Keratinocyte (primary cell): ENCODE results near the gene GNA14. TPM values are rescaled to one million over a fixed set of nuclear protein-coding genes. Genes with fewer than 3 reads are reported as not detected.

Experiments
- DNase-seq: peaks from one replicate; pipeline ENCODE4 v3.0.0-alpha.2; 2011; ENCODE audit warnings: low read depth, missing footprints, low spot score
- FAIRE-seq: peaks from 2 replicates; lab custom pipeline; 2011; peaks lifted over from hg19 to GRCh38; lab: Jason Lieb, UNC
- H2AFZ ChIP-seq: 2 replicates; pipeline ENCODE4 v1.6.0; 2012; ENCODE audit warnings: low read length, control low read depth, inconsistent platforms; ENCODE audit not compliant: control insufficient read depth
- H3K27ac ChIP-seq: 2 replicates; pipeline ENCODE4 v1.5.1; 2011; ENCODE audit warnings: low read length; ENCODE audit not compliant: control insufficient read depth, insufficient read depth
- H3K27me3 ChIP-seq: 3 replicates; pipeline ENCODE4 v1.6.0; 2011; ENCODE audit warnings: low read length; ENCODE audit not compliant: control insufficient read depth, insufficient read depth; ENCODE audit errors: extremely low read depth
- H3K36me3 ChIP-seq, 2 experiments: 2 replicates in 1 of 2; 3 replicates in 1 of 2; pipeline ENCODE4 v1.5.1; 2011; ENCODE audit warnings: low read length in 2 of 2, mild to moderate bottlenecking in 1 of 2; ENCODE audit not compliant: control insufficient read depth in 2 of 2, insufficient read depth in 2 of 2; ENCODE audit errors: extremely low read depth in 1 of 2
- H3K4me1 ChIP-seq: 3 replicates; pipeline ENCODE4 v1.5.1; 2011; ENCODE audit warnings: low read length; ENCODE audit not compliant: control insufficient read depth, insufficient read depth; ENCODE audit errors: extremely low read depth
- H3K4me2 ChIP-seq: 3 replicates; pipeline ENCODE4 v1.6.0; 2011; ENCODE audit warnings: low read depth, low read length; ENCODE audit not compliant: control insufficient read depth, insufficient read depth; ENCODE audit errors: extremely low read depth
- H3K4me3 ChIP-seq, 3 experiments: fragments of 200-600 bp in 1 of 3; sonication (generic) in 1 of 3; 2 replicates in 2 of 3; 3 replicates in 1 of 3; pipeline ENCODE4 v1.5.1; 2011 to 2016; ENCODE audit warnings: low read length in 3 of 3, mild to moderate bottlenecking in 3 of 3, control low read depth in 2 of 3, inconsistent platforms in 1 of 3, low read depth in 1 of 3, mixed read lengths in 1 of 3, mixed run types in 1 of 3, moderate library complexity in 1 of 3; ENCODE audit not compliant: control insufficient read depth in 2 of 3, insufficient read depth in 2 of 3; ENCODE audit errors: extremely low read depth in 1 of 3
- H3K79me2 ChIP-seq: 2 replicates; pipeline ENCODE4 v1.6.0; 2012; ENCODE audit warnings: low read length; ENCODE audit not compliant: control insufficient read depth, insufficient read depth
- H3K9ac ChIP-seq: 3 replicates; pipeline ENCODE4 v1.6.0; 2011; ENCODE audit warnings: low read length; ENCODE audit not compliant: control insufficient read depth, insufficient read depth; ENCODE audit errors: extremely low read depth
- H3K9me1 ChIP-seq: 3 replicates; pipeline ENCODE4 v1.6.0; 2011; ENCODE audit warnings: low read length; ENCODE audit not compliant: control insufficient read depth, insufficient read depth; ENCODE audit errors: extremely low read depth
- H3K9me3 ChIP-seq: 2 replicates; pipeline ENCODE4 v1.5.1; 2012; ENCODE audit warnings: low read depth, low read length; ENCODE audit not compliant: control insufficient read depth
- H4K20me1 ChIP-seq: 3 replicates; pipeline ENCODE4 v1.6.0; 2011; ENCODE audit warnings: low read length; ENCODE audit not compliant: control insufficient read depth, insufficient read depth; ENCODE audit errors: extremely low read depth
- CTCF ChIP-seq, 3 experiments: IDR thresholded peaks in 1 of 3; conservative IDR thresholded peaks in 1 of 3; optimal IDR thresholded peaks in 1 of 3; 2 replicates in 2 of 3; 3 replicates in 1 of 3; pipeline versions ENCODE3 to v1.5.1; 2011; ENCODE audit warnings: low read length in 3 of 3, mild to moderate bottlenecking in 3 of 3, moderate library complexity in 2 of 3, control low read depth in 1 of 3, inconsistent platforms in 1 of 3; ENCODE audit not compliant: insufficient read depth in 2 of 3; ENCODE audit errors: extremely low read depth in 1 of 3
- EZH2 ChIP-seq: IDR thresholded peaks from one replicate; pipeline ENCODE4 v1.6.1; 2012; ENCODE audit warnings: inconsistent platforms, mild to moderate bottlenecking, low read length, moderate library complexity
- dilution Hi-C: fragments of 300-500 bp; cut with MboI; formaldehyde crosslinking; loops from one replicate; pipeline ENCODE4 v1.7.0; 2020; ENCODE audit warnings: low sequenced_read_pairs; ENCODE audit not compliant: extremely low pct_ligation_motif_present
- polyA plus RNA-seq, 5 experiments: library from polyadenylated mRNA; depleted of rRNA in 3 of 5; stranded (reverse) in 3 of 5; stranded (forward) in 1 of 5; unstranded in 1 of 5; fragments of >200 nt; gene quantifications; 1 replicate in 1 of 5; 2 replicates in 3 of 5; 3 replicates in 1 of 5; pipeline versions ENCODE4 v1.2.1 to v1.2.3, GENCODE V29; 2011 to 2012; ENCODE audit warnings: missing spikeins in 2 of 5, low read depth in 1 of 5, low replicate concordance in 1 of 5

The GNA14 gene
- polyA plus RNA-seq, 1 donor (not counting 4 experiments of a cell fraction or from before 2014, with no cell fraction given): not detected

DNA sequence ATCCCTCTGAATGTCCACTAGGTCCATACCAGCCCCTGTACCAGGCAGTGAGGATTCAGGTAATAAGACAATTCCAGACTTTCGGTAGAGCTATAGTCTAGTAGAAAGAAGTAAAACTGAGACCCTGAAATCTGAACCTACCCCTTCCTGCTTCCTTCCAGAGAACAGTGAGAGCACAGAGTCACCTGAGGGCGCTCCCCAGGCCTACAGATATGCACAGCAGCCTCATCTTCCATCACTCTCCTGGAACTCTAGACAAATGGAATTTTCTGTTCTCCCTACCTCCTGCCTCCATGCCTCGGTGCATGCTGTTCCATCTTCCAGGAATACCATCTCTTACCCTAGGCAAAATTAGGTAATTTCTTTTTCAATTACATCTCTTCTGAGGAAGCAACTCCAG is 3.1 kb upstream of the GNA14 start:
- no peak for FAIRE-seq

DNA sequence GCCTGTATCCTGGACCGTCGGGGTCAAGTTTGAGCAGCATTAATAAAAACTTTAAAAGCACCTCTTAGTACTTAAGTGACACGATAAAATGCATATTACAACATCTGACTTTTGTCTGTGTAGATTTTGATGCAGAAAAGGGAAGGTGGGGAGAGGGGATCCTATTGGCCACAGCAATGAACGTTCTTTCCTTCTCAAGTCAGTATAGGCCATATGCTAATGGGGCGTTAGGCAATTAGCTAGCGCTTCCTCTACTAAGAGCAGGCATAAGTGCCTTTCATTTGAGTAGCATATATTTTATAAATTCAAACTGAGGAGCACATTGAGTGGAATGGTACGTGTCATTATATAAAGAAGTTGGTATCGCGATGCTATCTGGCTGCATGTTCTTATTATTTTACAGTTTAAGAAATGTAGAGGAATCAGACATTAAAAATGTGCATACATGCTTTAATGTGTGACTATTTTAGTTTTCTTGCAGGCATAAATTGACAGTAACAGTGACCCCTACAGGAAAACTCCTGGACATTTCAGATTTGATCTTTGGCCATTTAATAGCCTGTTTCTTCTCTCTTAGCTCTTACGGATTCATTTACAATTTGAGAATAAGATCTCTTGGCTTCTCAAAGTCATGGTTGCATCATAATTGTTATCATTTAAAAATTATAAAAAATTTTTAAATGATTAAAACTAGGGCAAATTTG is 1.1 kb upstream of the GNA14 start:
- no peak for TF ChIP-seq CTCF (optimal IDR thresholded peaks at IDR 0.05 in 1 of 3, IDR thresholded peaks at IDR 0.05 in 1 of 3, conservative IDR thresholded peaks at IDR 0.05 in 1 of 3; ENCODE audit: extremely low read depth in 1 of 3, insufficient read depth in 2 of 3, low read length in 3 of 3)
- no peak for TF ChIP-seq EZH2
- Histone ChIP-seq H3K79me2 (no peaks in the 10 kb centered on the region), H3K9ac (no peak overlapping the region), H3K9me1 (no peaks in the 10 kb centered on the region), H3K4me1 (no peaks in the 10 kb centered on the region), H3K9me3 (no peaks in the 10 kb centered on the region), H2AFZ (no peak overlapping the region), H4K20me1 (peaks cover 4% of the 10 kb centered on the region), H3K36me3 (no peaks in the 10 kb centered on the region), H3K4me2 (no peak overlapping the region), H3K27me3 (peaks cover 40% of the 10 kb centered on the region), H3K27ac (no peak overlapping the region), H3K4me3 (peak overlapping the region in 1 of 3 experiments; percentile 54)
- no peak for DNase-seq
- FAIRE-seq: no peak
- dilution Hi-C loops: no loop called here

More for the DNA sequence above, 3.1 kb upstream of the GNA14 start:
- DNase-seq: no peak
- no peaks in the 10 kb centered on the region for H3K9me1 ChIP-seq
- no peak for TF ChIP-seq EZH2
- TF ChIP-seq CTCF (optimal IDR thresholded peaks at IDR 0.05 in 1 of 3, IDR thresholded peaks at IDR 0.05 in 1 of 3, conservative IDR thresholded peaks at IDR 0.05 in 1 of 3; ENCODE audit: extremely low read depth in 1 of 3, insufficient read depth in 2 of 3, low read length in 3 of 3): no peak
- no peak overlapping the region for H3K4me2 ChIP-seq
- no peaks in the 10 kb centered on the region for H3K4me1 ChIP-seq
- no peaks in the 10 kb centered on the region for H3K36me3 ChIP-seq
- peaks cover 4% of the 10 kb centered on the region for H4K20me1 ChIP-seq
- dilution Hi-C loops: no loop called here
- H3K4me3 ChIP-seq: no peak overlapping the region
- no peak overlapping the region for H3K27ac ChIP-seq
- H3K9ac ChIP-seq: no peak overlapping the region
- H2AFZ ChIP-seq: no peak overlapping the region
- H3K9me3 ChIP-seq: no peaks in the 10 kb centered on the region
- H3K79me2 ChIP-seq: no peaks in the 10 kb centered on the region
- peaks cover 34% of the 10 kb centered on the region for H3K27me3 ChIP-seq
